GM10847 (cell line): ENCODE measurements around the gene SPEF2.

Experiments used
- POLR2A ChIP-seq: IDR thresholded peaks from 2 replicates; pipeline ENCODE4 v1.6.1; 2011; ENCODE audit not compliant: insufficient read length; ENCODE audit errors: extremely low read depth

SPEF2 gene

DNA sequence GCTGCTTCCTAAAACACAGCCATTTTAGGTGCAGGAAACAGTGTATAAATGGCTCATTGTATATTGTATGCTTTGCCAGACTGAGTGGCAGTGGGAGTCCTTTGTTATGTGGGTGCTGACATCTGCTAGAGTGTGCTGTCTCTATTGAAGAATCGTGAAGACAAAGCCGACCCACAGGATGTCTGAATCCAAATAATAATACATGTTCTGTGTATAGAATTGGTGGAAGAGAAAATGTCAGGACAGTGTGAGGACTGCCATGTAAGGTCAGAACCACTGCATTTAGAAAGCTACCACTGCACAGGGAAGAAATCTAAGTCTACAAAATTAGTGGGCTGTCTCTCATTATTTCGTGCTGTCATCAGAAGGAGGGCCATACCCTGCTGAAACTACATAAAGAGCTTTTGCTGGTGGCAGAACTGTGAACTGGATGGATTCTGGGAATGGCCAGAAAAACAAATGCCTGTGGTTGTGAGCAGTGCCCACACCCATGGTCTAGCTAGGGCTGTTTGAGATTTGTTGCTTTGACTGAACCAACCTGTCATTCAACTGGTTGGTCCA lies 241.5 kb downstream of the SPEF2 start:
- TF ChIP-seq POLR2A, result no peak

DNA sequence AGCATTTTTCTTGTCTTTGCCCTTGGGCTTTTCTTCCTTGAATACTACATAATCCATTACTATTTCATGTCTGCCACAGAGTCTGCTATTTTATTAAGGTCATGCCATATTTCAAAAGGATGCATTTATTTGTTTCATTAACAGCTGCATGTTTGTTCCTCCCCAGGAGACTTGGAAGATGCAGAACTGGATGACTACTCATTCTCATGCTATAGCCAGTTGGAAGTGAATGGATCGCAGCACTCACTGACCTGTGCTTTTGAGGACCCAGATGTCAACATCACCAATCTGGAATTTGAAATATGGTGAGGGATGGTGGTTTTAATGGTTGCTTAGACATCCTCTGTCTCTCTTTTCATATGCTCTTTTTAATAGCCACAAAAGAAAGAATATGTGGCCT lies 243.0 kb downstream of the SPEF2 start:
- TF ChIP-seq POLR2A, result no peak

DNA sequence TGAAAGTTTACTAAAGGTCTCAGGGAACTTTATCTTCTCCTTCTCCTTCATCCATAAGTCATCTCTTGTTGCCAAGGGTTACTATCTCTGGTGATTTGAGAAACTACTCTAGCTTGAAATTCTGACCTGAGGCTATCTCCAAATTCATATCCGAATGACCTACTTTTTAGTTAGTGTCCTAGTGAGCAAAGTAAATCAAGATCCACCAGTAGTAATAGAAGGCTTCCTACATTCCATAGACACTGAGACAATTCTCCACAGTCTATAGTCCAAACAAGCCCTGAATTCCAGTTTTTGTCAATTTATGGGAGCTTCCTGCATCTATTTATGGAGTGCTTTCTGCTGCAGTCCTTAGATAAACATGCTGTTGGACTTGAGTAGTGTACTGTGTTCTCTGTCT lies 244.1 kb downstream of the SPEF2 start:
- no peak for TF ChIP-seq POLR2A

DNA sequence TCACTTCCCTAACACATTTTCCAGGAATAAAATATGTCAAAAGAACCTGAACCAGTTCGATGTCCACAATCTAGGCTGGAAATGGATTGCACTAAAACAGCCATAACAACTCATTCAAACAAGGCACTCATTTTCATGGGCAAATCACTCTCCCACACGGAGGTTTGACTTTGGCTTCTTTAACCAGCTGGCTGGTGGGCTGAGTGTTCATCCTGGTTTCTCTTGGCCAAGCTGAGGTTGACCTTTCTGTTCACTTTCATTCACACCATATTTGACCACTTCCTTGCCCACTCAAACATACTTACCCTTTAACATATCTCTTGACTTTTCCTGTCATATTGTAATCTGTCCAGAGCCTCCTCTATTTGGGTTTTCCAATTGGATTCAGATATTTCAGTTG lies 244.5 kb downstream of the SPEF2 start:
- TF ChIP-seq POLR2A, result no peak

DNA sequence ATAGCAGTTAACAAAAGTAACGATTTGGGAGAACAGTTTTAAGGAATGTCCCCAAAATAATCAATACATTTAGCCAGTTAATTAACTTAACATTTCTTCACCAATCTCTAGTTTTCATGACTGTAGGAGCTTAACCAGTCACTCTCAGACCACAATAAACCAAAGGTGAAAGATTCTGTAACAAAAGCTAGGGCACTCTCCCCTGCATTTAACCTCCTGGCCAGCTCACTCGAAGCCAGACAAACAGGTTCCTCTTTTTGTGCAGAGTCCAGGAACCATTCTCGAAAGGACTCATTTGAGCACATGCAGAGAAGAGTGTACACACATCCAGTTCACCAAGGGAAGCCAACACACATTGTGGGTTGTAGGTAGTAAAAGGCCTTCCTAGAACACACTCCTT lies 245.5 kb downstream of the SPEF2 start:
- no peak for TF ChIP-seq POLR2A
